Endothelial cell (in vitro differentiated cells): ENCODE measurements around the gene LSAMP. TPM values are rescaled to one million over a fixed set of nuclear protein-coding genes. Genes with fewer than 3 reads are reported as not detected.

Experiments
- DNase-seq: peaks from one replicate; pipeline ENCODE4 v3.0.0; 2021; ENCODE audit warnings: low spot score
- H3K27ac Mint-ChIP-seq: one replicate; pipeline ENCODE4 v1.8.0; 2021; ENCODE audit warnings: mixed read lengths, inconsistent platforms; ENCODE audit not compliant: unreplicated experiment
- H3K27me3 Mint-ChIP-seq: one replicate; pipeline ENCODE4 v1.8.0; 2021; ENCODE audit warnings: mild to moderate bottlenecking, moderate library complexity, mixed read lengths, inconsistent platforms; ENCODE audit not compliant: unreplicated experiment
- H3K36me3 Mint-ChIP-seq: one replicate; pipeline ENCODE4 v1.8.0; 2021; ENCODE audit warnings: mild to moderate bottlenecking, low read depth, mixed read lengths, inconsistent platforms; ENCODE audit not compliant: unreplicated experiment
- H3K4me1 Mint-ChIP-seq: one replicate; pipeline ENCODE4 v1.8.0; 2021; ENCODE audit warnings: mild to moderate bottlenecking, mixed read lengths, inconsistent platforms; ENCODE audit not compliant: unreplicated experiment
- H3K4me3 Mint-ChIP-seq: one replicate; pipeline ENCODE4 v1.8.0; 2021; ENCODE audit warnings: mild to moderate bottlenecking, mixed read lengths, inconsistent platforms; ENCODE audit not compliant: unreplicated experiment
- H3K9me3 Mint-ChIP-seq: one replicate; pipeline ENCODE4 v1.8.0; 2021; ENCODE audit warnings: mixed read lengths, inconsistent platforms; ENCODE audit not compliant: unreplicated experiment
- total RNA-seq: library from RNA; stranded (reverse); fragmentation: NEBNext Ultra II Directional; extraction: Animal tissue kit (Norgen Biotek cat#: 25700); gene quantifications from one replicate; pipeline ENCODE4 v1.2.1, GENCODE V29; 2021; ENCODE audit not compliant: unreplicated experiment
- TF ChIP-seq, protein P1 (sequence below): fragments of 200-600 bp; sonication (generic); IDR thresholded peaks from one replicate; pipeline ENCODE4 v1.5.0; 2021; ENCODE audit warnings: antibody characterized with exemption; ENCODE audit not compliant: unreplicated experiment

The LSAMP gene
- total RNA-seq, 1 donor from 2014 or later: 6.1 TPM

DNA sequence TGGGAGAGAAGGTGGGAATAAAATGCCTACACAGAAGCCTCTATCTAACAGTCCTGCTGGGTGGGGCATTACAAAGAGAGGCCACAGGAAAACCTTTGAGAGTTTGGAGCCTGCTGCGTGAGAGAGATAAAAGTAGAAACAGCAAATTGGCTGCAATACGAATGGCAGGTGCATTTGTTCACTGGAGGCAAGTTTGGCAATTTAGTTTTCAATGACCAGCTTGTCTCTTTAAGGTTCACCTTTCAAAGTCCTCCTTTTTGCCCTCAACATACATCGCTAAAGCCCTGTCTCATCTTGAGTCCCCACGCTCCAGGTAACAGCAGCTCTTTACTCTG lies 405.7 kb downstream of the LSAMP start:
- TF ChIP-seq, protein P1, sequence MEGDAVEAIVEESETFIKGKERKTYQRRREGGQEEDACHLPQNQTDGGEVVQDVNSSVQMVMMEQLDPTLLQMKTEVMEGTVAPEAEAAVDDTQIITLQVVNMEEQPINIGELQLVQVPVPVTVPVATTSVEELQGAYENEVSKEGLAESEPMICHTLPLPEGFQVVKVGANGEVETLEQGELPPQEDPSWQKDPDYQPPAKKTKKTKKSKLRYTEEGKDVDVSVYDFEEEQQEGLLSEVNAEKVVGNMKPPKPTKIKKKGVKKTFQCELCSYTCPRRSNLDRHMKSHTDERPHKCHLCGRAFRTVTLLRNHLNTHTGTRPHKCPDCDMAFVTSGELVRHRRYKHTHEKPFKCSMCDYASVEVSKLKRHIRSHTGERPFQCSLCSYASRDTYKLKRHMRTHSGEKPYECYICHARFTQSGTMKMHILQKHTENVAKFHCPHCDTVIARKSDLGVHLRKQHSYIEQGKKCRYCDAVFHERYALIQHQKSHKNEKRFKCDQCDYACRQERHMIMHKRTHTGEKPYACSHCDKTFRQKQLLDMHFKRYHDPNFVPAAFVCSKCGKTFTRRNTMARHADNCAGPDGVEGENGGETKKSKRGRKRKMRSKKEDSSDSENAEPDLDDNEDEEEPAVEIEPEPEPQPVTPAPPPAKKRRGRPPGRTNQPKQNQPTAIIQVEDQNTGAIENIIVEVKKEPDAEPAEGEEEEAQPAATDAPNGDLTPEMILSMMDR: no peak
- no peak for DNase-seq
- Mint-ChIP-seq H3K9me3 (no peaks in the 10 kb centered on the region), H3K4me3 (no peak overlapping the region), H3K27ac (no peak overlapping the region), H3K4me1 (peaks cover 8% of the 10 kb centered on the region), H3K27me3 (no peaks in the 10 kb centered on the region), H3K36me3 (no peaks in the 10 kb centered on the region)

DNA sequence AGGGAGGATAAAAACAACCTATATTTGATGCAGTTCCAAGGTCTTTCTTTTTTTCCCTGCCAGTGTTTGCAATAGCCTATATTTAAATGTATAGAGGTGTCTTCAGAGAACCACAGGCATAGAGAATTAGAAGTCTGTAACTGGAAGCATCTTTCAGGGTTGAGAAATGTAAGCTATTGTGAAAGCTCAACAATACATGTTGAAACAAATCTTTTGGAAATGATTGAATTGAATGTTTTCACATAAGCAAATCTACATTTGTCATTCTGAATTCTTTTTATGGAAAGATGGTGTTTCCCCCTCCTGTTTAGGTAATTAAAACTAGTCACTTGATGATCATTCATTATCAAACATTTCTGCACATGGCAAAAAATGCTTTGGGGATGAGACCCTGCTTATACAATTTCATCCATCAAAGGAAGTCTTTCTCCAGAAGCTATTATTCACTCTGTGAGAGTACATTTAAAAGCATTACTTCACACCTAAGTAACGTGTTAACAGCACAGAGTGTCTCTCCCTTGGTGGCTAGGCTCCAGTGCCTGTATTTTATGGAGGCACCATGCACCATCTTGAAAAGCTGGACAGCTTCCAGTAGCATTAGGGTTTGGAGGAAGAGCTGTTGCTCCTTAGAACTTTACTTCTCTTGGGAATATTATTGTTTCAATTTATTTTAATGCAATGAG lies 406.2 kb downstream of the LSAMP start:
- TF ChIP-seq, protein P1: no peak
- DNase-seq: no peak
- H3K36me3 Mint-ChIP-seq: no peaks in the 10 kb centered on the region
- H3K4me3 Mint-ChIP-seq: no peak overlapping the region
- no peaks in the 10 kb centered on the region for H3K9me3 Mint-ChIP-seq
- H3K4me1 Mint-ChIP-seq: peaks cover 8% of the 10 kb centered on the region
- no peaks in the 10 kb centered on the region for H3K27me3 Mint-ChIP-seq
- no peak overlapping the region for H3K27ac Mint-ChIP-seq

DNA sequence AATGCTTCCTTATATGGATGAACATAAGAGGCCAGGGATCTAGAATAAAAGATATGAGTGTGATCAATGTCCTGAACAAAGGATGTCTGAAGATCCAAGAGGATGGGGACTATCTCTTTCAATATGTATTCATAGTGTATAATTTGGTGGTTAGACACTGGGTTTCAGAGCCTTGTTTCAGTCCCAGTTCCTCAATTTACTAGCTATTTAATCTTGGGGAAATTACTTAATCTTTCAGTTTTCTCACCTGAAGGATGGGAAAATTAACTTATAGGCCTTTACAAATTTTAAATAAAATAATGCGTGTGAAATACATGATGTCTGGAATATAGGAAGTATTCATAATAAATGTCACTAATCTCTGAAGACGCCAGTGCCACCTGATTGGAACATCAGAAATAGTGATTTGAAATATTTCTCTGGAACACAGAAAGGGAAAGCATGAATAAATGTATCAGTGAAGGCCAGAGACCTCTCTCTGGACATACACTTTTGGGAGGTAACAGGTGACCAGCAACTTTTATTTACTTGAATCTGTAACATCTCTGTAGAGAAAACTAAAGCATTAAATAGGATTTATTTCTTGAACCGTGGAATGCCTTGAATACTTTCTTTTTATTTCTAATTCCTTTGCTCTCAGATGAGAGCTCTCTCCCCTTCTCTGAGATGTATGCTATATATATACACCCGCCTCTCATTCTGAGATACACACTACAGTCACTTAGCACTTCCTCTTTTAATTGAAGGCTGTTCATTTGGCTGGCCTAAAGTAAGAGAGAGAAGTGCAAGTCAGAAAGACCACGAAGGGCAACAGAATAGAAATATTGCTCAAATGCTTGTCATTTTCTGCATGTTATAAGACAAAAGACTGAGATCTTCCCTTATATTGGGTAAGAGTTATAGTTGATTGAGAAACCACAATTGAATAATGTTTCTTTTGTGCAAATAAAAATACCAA lies 407.1 kb downstream of the LSAMP start:
- DNase-seq: no peak
- Mint-ChIP-seq H3K9me3 (no peaks in the 10 kb centered on the region), H3K4me3 (no peak overlapping the region), H3K27ac (no peak overlapping the region), H3K27me3 (no peaks in the 10 kb centered on the region), H3K36me3 (no peaks in the 10 kb centered on the region), H3K4me1 (peaks cover 8% of the 10 kb centered on the region)
- TF ChIP-seq, protein P1: no peak

DNA sequence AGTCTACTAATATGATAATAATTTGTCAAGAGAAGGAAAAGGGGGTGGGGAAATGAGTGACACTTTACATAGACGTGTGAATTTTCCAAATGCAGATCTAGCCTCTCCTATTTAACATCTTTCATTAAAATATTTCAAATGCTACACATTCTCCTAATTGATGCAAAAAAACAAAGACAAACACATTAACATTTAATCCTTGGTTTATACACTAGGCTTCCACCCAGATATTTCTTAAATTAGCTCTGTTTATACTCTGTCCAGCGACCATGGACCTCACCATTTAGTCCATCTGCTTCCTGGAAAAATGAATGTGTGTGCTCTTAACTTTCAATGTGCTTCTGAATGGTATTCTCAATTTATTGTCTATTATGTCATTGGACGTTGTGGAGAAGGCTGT lies 409.9 kb downstream of the LSAMP start:
- Mint-ChIP-seq H3K9me3 (no peaks in the 10 kb centered on the region), H3K27me3 (no peaks in the 10 kb centered on the region), H3K4me3 (no peak overlapping the region), H3K4me1 (peaks cover 8% of the 10 kb centered on the region), H3K36me3 (no peaks in the 10 kb centered on the region), H3K27ac (no peak overlapping the region)
- TF ChIP-seq, protein P1: no peak
- DNase-seq: no peak

DNA sequence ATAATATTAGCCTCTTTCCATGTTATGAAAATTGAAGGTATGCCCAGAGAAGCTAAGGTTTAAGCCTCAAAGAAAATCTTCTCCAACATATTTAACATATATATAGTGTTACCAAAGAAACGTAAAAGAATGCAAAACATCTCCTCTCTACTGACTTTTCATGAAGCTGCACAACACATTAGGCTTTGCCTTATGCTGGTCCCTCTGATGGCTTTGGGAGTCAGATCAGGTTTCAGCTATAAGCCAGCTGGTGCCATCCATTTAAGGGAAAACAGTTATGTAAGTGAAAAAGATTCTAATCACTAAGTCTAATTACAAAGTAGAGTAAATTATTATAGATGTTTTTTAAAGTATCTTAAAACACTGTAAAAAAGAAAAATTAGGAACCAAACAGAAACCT lies 410.5 kb downstream of the LSAMP start:
- TF ChIP-seq, protein P1: no peak
- no peak overlapping the region for H3K4me3 Mint-ChIP-seq
- no peaks in the 10 kb centered on the region for H3K36me3 Mint-ChIP-seq
- no peaks in the 10 kb centered on the region for H3K9me3 Mint-ChIP-seq
- H3K4me1 Mint-ChIP-seq: peaks cover 4% of the 10 kb centered on the region
- H3K27me3 Mint-ChIP-seq: no peaks in the 10 kb centered on the region
- H3K27ac Mint-ChIP-seq: no peak overlapping the region
- DNase-seq: no peak
